ENCODE results near the gene UBAC2. TPM values are rescaled to one million over a fixed set of nuclear protein-coding genes. Genes with fewer than 3 reads are reported as not detected.

UBAC2 gene
- total and polyA plus RNA-seq, 2 donors (not counting 3 experiments of a cell fraction or from before 2014, with no cell fraction given): 45.7 to 54.4 TPM

- DNase-seq (ENCODE audit: low read depth, low spot score) (no peak), FAIRE-seq (no peak)
- H3K27me3 ChIP-seq (ENCODE audit: control insufficient read depth in 2 of 2, insufficient read depth in 2 of 2, low read length in 2 of 2): no peaks in the 10 kb centered on the region
- POLR2A ChIA-PET: no interaction called here
- H3K9me1 ChIP-seq (replicated peaks; ENCODE audit: control insufficient read depth, extremely low read depth, insufficient read depth, low read length): no peaks in the 10 kb centered on the region
- dilution Hi-C loops (cut with MboI; ENCODE audit: extremely low pct_ligation_motif_present, low sequenced_read_pairs): no loop called here
- H3K9ac ChIP-seq (replicated peaks; ENCODE audit: extremely low read depth, insufficient read depth, low read length): no peak overlapping the region
- BruUV-seq (replicated peaks): no TSS peak
- H3K9me3 ChIP-seq (replicated peaks; ENCODE audit: control insufficient read depth, insufficient read depth, low read length): no peaks in the 10 kb centered on the region
- H3K4me3 ChIP-seq (replicated peaks in 1 of 3; ENCODE audit: insufficient read depth in 1 of 3, low read depth in 1 of 3, low read length in 3 of 3): no peak overlapping the region
- TF ChIP-seq POLR2A (IDR thresholded peaks at IDR 0.05; ENCODE audit: low read depth, low read length) (no peak), POLR2AphosphoS5 (IDR thresholded peaks at IDR 0.05; ENCODE audit: insufficient read depth, low read depth, low read length) (no peak)
- no peak overlapping the region for H3K27ac ChIP-seq (ENCODE audit: insufficient read depth, low read depth, low read length)
- intact Hi-C loops (cut with micrococcal nuclease): no loop called here
- H3K79me2 ChIP-seq (ENCODE audit: control insufficient read depth, insufficient read depth, low read length): no peaks in the 10 kb centered on the region
- H3K36me3 ChIP-seq (ENCODE audit: control insufficient read depth in 2 of 2, extremely low read depth in 1 of 2, insufficient read depth in 2 of 2, low read length in 2 of 2): no peaks in the 10 kb centered on the region
- no peak overlapping the region for H3K4me2 ChIP-seq (ENCODE audit: insufficient read depth, low read length)
- H3K4me1 ChIP-seq (ENCODE audit: control insufficient read depth, extremely low read depth, insufficient read depth, low read length): no peaks in the 10 kb centered on the region
- H4K20me1 ChIP-seq (replicated peaks; ENCODE audit: control insufficient read depth, extremely low read depth, insufficient read depth, low read length): no peaks in the 10 kb centered on the region
- CTCF ChIA-PET: interaction anchor here (1.3 to 1.9 kb wide), 2 partner anchors 109 to 156 kb away, joined by 3 to 5 read pairs; no protein-coding TSS in a partner anchor
- H2AFZ ChIP-seq (ENCODE audit: low read depth, low read length): no peak overlapping the region
These were observed 78.2 kb downstream of the UBAC2 start for GRCh38 chr13:99278843-99279242.

GRCh38 chr13:99279637-99280036 is 79.0 kb downstream of the UBAC2 start:
- BruUV-seq (replicated peaks): no TSS peak
- Histone ChIP-seq H3K4me1 (ENCODE audit: control insufficient read depth, extremely low read depth, insufficient read depth, low read length) (no peaks in the 10 kb centered on the region), H3K9me1 (replicated peaks; ENCODE audit: control insufficient read depth, extremely low read depth, insufficient read depth, low read length) (no peaks in the 10 kb centered on the region), H3K27ac (ENCODE audit: insufficient read depth, low read depth, low read length) (no peak overlapping the region), H3K4me3 (replicated peaks in 1 of 3; ENCODE audit: insufficient read depth in 1 of 3, low read depth in 1 of 3, low read length in 3 of 3) (no peak overlapping the region), H3K4me2 (ENCODE audit: insufficient read depth, low read length) (no peak overlapping the region), H3K79me2 (ENCODE audit: control insufficient read depth, insufficient read depth, low read length) (no peaks in the 10 kb centered on the region), H3K36me3 (ENCODE audit: control insufficient read depth in 2 of 2, extremely low read depth in 1 of 2, insufficient read depth in 2 of 2, low read length in 2 of 2) (no peaks in the 10 kb centered on the region), H2AFZ (ENCODE audit: low read depth, low read length) (no peak overlapping the region), H3K9ac (replicated peaks; ENCODE audit: extremely low read depth, insufficient read depth, low read length) (no peak overlapping the region), H4K20me1 (replicated peaks; ENCODE audit: control insufficient read depth, extremely low read depth, insufficient read depth, low read length) (no peaks in the 10 kb centered on the region), H3K9me3 (replicated peaks; ENCODE audit: control insufficient read depth, insufficient read depth, low read length) (no peaks in the 10 kb centered on the region), H3K27me3 (ENCODE audit: control insufficient read depth in 2 of 2, insufficient read depth in 2 of 2, low read length in 2 of 2) (no peaks in the 10 kb centered on the region)
- dilution Hi-C loops (cut with MboI; ENCODE audit: extremely low pct_ligation_motif_present, low sequenced_read_pairs): no loop called here
- intact Hi-C loops (cut with micrococcal nuclease): no loop called here
- FAIRE-seq (no peak), DNase-seq (ENCODE audit: low read depth, low spot score) (no peak)
- POLR2A ChIA-PET: no interaction called here
- CTCF ChIA-PET: interaction anchor here (1.3 to 2.1 kb wide), 4 partner anchors 10 to 155 kb away, joined by 3 to 9 read pairs (median 6); no protein-coding TSS in a partner anchor
- TF ChIP-seq CTCF (IDR thresholded peaks at IDR 0.05; ENCODE audit: extremely low read depth in 1 of 2, insufficient read depth in 1 of 2, low read depth in 1 of 2, low read length in 2 of 2) (no peak), MYC (IDR thresholded peaks at IDR 0.05; ENCODE audit: low read depth, low read length) (no peak), POLR2AphosphoS5 (IDR thresholded peaks at IDR 0.05; ENCODE audit: insufficient read depth, low read depth, low read length) (no peak), POLR2A (IDR thresholded peaks at IDR 0.05; ENCODE audit: low read depth, low read length) (no peak), EZH2 (IDR thresholded peaks at IDR 0.05; ENCODE audit: borderline replicate concordance, low read depth, low read length, severe bottlenecking) (no peak)
